ENCODE measurements around the gene WNT3A.

GRCh38 chr1:228060458-228061190 is 53.8 kb downstream of the WNT3A start:
- TF ChIP-seq POU6F1 (CRISPR knock-in tag; IDR thresholded peaks at IDR 0.05; ENCODE audit: borderline replicate concordance, low read depth) (no peak), TOX (CRISPR knock-in tag; IDR thresholded peaks at IDR 0.05; ENCODE audit: borderline replicate concordance) (no peak), ZFP30 (CRISPR knock-in tag; IDR thresholded peaks at IDR 0.05) (no peak)
